ENCODE data around the gene ACTR8.
A peak's percentile ranks its signal among the peaks of the same experiment; 100 is the strongest.

ACTR8 gene

DNA sequence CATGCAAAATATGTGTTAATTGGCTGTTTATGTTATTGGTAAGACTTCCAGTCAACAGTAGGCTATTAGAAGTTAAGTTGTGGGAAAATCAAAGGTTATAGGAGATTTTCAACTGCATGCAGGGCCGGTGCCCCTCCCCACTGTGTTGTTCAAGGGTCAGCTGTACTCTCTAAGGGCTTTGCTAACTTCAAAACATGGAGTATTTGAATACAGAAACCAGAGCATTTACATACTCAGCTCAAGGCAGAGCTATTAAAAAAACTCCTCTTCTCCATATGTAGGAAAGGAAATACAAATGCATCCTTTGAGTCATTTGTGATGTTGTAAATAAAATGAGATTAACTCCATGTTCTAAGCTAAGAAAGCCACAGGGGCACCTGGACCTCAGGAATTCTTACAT, 18.8 kb downstream of the ACTR8 start:
- no peak for DNase-seq

- DNase-seq: peak; percentile 37
Measured at GRCh38 chr3:53862241-53862640, 19.7 kb downstream of the ACTR8 start.

GRCh38 chr3:53860196-53860595, 21.8 kb downstream of the ACTR8 start:
- no peak for DNase-seq

GRCh38 chr3:53859178-53859577, 22.8 kb downstream of the ACTR8 start:
- DNase-seq: peak; percentile 30

DNA sequence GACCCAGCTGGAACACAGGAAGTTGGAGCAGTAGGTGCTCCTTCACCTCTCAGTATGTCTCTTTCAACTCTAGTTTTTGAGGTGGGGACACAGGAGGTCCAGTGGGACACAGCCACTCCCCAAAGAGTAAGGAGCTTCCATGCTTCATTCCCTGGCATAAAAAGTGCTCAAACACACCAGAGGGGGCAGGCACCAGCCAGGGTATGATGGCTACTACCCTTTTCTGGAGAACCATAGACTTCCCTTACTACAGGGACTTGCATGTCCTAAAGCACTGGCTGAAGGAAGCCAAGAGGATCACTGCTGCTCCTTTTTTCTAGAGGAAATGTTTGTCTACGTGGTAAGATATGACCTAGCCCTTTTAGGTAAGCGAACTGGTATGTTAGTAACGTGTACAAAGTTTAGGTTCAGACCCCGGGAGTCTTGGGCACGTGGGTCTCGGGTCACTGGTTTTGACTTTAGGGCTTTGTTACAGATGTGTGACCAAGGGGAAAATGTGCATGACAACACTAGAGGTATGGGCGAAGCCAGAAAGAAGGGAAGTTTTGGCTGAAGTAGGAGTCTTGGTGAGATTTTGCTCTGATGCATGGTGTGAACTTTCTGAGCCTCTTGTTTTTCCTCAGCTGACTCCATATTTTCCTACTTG, 23.7 kb downstream of the ACTR8 start:
- peak; percentile 29 for DNase-seq

- DNase-seq: peak; percentile 35
Measured at GRCh38 chr3:53856964-53857363, 25.0 kb downstream of the ACTR8 start.

GRCh38 chr3:53850895-53851294, 31.1 kb downstream of the ACTR8 start:
- DNase-seq: peak; percentile 12

GRCh38 chr3:53849916-53850315, 32.0 kb downstream of the ACTR8 start:
- DNase-seq: peak; percentile 8

GRCh38 chr3:53846851-53847155, 35.1 kb downstream of the ACTR8 start:
- no peak for DNase-seq

DNA sequence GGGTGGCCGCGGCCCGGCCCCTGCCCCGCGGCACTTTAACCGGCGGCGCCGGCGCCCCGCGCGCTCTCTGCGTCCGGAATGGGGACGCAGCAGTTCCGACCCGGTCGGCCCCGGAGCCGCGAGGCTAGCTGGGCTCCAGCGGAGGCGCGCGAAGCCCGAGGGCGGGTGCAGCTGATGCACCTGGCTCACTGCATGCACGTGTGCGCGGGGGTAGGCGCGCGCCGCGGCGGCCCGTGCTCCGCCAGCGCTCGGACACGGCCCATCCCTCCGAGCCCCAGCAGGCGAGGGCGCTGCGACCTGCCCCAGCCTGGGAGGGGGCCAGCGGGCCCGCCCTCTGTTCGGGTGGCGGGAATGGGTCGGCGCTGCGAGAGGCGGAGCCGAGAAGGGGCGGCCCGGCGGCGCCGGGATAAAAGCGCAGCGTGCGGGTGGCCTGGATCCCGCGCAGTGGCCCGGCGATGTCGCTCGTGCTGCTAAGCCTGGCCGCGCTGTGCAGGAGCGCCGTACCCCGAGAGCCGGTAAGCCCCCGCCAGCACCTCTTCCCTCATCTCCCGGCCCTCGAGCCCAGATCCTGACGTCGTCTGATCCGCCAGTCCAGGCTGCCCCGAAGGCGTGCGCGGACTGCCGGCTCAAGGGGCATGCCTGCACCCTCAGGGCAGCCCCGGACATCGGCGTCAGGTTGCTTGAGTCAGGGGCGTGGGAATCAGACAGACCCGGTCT, 35.7 kb downstream of the ACTR8 start, which contains the start of the genes CHDH and IL17RB:
Gene CHDH (minus strand): TSS at position 286 of the 717 bp plus-strand sequence. CDS start 22,411 bp downstream, outside the sequence.
Gene IL17RB (plus strand): TSS at position 435 of the 717 bp plus-strand sequence. CDS start 21 bp downstream, at position 456.
- peak; percentile 84 for DNase-seq

GRCh38 chr3:53845881-53846133, 36.1 kb downstream of the ACTR8 start:
- no peak for DNase-seq

GRCh38 chr3:53845103-53845880, 36.7 kb downstream of the ACTR8 start:
- peak; percentile 88 for DNase-seq

- DNase-seq: peak; percentile 71
Measured at GRCh38 chr3:53844262-53845102, 37.5 kb downstream of the ACTR8 start.

- peak; percentile 33 for DNase-seq
Measured at GRCh38 chr3:53843195-53844177, 38.5 kb downstream of the ACTR8 start.

DNA sequence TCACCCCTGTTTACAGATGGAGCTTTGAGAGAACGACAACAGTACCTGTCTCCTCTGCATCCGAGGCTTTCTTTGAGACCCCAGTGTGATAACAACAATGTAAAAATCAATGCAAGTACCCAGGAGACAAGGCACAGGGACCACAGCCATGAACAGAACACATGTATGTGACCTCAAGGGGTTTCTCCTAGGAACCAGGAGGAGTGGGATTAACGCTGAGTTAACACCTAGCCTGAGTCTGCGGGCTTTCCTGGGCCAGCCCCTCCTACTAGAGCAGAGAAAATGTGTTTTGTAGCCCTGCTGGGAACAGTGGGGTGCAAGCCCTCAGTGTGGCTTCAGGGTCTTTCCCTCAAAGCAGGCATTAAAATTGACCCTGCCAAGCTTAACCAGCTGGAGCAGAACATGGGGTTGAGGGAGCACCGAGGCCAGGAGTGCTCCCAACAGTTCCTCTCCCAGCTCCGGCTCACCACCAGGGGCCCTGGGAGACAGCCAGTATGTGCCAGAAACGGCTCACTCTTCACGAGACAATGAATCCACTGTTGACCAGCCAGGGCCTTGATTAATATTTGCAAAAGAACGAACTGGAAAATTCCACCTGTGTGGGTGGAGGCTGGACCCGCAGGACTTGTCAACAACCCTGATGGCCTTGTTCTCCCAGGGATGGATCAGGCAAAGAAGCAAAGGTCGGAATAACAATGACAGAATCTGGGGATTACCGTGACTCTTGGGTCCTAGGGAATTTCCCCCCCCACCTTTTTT, 39.3 kb downstream of the ACTR8 start:
- peak; percentile 74 for DNase-seq

GRCh38 chr3:53841296-53841695, 40.7 kb downstream of the ACTR8 start:
- DNase-seq: peak; percentile 39

GRCh38 chr3:53837331-53837730, 44.6 kb downstream of the ACTR8 start:
- DNase-seq: peak; percentile 34

DNA sequence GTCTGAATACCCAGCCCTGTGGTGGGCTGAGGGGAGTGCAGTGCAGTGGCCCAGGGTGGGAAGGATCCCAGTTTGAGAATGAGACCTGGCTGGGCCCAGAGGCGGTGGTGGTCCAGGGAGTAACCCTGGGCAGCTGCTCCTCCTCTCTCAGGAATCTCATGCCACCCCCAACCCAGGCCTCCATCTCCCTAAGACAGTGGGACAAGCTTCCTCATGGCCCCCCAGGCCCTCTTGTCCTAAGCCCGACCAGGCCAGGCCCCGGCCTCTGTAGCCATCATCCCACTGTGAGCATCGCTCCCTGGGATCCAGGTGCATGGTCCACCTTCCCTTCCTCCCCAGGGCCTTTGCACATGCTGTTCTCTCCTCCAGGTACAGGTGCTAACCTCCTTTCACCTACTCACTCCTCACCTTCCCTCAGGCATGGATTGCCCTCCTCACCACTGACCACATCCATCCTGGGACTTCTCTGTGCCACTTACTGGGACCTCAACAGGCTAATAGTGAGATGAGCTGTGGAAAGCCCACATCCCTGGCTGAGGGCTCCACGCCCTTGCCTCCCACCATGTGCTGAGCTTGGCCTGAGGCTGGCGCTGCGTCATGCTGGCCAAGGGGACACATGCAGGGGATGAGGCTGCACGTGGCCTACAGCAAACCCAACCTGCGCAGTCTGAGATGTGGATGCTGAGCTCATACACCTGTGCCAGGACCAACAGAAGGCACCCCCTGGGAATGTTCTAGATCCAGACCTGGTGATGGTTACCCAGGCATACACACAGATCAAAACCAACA, 45.7 kb downstream of the ACTR8 start:
- peak; percentile 35 for DNase-seq

DNA sequence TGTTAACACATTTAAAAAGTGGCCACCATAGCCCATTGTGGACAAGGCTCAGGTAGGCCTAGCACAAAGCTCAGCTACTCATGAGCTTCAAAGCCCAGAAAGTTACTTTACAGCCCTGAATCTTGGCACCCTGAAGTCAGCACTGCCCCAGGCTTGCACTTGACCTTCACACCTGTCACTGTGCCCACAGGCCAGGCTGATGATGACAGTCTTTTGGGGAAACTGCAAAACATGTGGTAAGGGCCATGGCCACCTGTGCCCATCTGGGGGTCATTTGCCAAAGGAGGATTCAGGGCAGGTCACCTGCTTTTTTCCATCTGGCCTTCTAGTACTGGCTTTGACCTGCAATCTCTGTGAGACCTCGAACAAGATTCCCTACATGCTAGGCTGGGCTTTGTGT, 46.7 kb downstream of the ACTR8 start:
- DNase-seq: peak; percentile 29

GRCh38 chr3:53834429-53835095, 47.4 kb downstream of the ACTR8 start:
- DNase-seq: peak; percentile 37
